ENCODE data around the gene CEP85L.
A peak's percentile ranks its signal among the peaks of the same experiment; 100 is the strongest.
"Not testable (repeated sequence)": the region's sequence is repeated elsewhere in the genome, so short reads cannot be mapped to it uniquely, and the experiment has no call there.

The CEP85L gene

GRCh38 chr6:118489990-118490389, 161.4 kb downstream of the CEP85L start:
- FAIRE-seq = no peak

GRCh38 chr6:118488631-118489030, 162.8 kb downstream of the CEP85L start:
- no peak for FAIRE-seq

- FAIRE-seq = peak; percentile 24
Measured at GRCh38 chr6:118485601-118486550, 165.5 kb downstream of the CEP85L start.

- no peak for FAIRE-seq
Measured at GRCh38 chr6:118476551-118476950, 174.8 kb downstream of the CEP85L start.

GRCh38 chr6:118473266-118473665, 178.1 kb downstream of the CEP85L start:
- no peak for FAIRE-seq

GRCh38 chr6:118469468-118469867, 181.9 kb downstream of the CEP85L start:
- FAIRE-seq = no peak

- no peak for FAIRE-seq
Measured at GRCh38 chr6:118468682-118469465, 182.5 kb downstream of the CEP85L start.

- FAIRE-seq = no peak
Measured at GRCh38 chr6:118467181-118467580, 184.2 kb downstream of the CEP85L start.

GRCh38 chr6:118464620-118465019, 186.8 kb downstream of the CEP85L start:
- FAIRE-seq = no peak

GRCh38 chr6:118460958-118461470, 190.4 kb downstream of the CEP85L start:
- FAIRE-seq = no peak

- FAIRE-seq = no peak
Measured at GRCh38 chr6:118456982-118457381, 194.4 kb downstream of the CEP85L start.

GRCh38 chr6:118451839-118452238, 199.6 kb downstream of the CEP85L start:
- no peak for FAIRE-seq

- FAIRE-seq = no peak
Measured at GRCh38 chr6:118444796-118445195, 206.6 kb downstream of the CEP85L start.

GRCh38 chr6:118436482-118436881, 214.9 kb downstream of the CEP85L start:
- no peak for FAIRE-seq

- FAIRE-seq = not testable (repeated sequence)
Measured at GRCh38 chr6:118434147-118434546, 217.2 kb downstream of the CEP85L start.

GRCh38 chr6:118421312-118421711, 230.1 kb downstream of the CEP85L start:
- FAIRE-seq = not testable (repeated sequence)

- no peak for FAIRE-seq
Measured at GRCh38 chr6:118419448-118420394, 231.7 kb downstream of the CEP85L start.
